GM13977 (cell line): Measurements from ENCODE around the gene NAV3.

Experiments used
- DNase-seq: peaks from one replicate; pipeline ENCODE4 v3.0.0; 2012; ENCODE audit warnings: low spot score
- in situ Hi-C: fragments of 300-500 bp; cut with MboI; formaldehyde crosslinking; loops from one replicate; pipeline ENCODE4 v1.12.0; 2022; ENCODE audit warnings: low sequenced_read_pairs, low pct_unique_long_range_greater_than_20kb, mixed read lengths, inconsistent platforms; ENCODE audit not compliant: unreplicated experiment
- TF ChIP-seq, protein P1 (sequence below): IDR thresholded peaks from 2 replicates; pipeline ENCODE4 v1.5.1; 2012; ENCODE audit warnings: mild to moderate bottlenecking, control low read depth; ENCODE audit not compliant: insufficient read depth; ENCODE audit errors: extremely low read depth, missing control alignments

NAV3 gene

DNA sequence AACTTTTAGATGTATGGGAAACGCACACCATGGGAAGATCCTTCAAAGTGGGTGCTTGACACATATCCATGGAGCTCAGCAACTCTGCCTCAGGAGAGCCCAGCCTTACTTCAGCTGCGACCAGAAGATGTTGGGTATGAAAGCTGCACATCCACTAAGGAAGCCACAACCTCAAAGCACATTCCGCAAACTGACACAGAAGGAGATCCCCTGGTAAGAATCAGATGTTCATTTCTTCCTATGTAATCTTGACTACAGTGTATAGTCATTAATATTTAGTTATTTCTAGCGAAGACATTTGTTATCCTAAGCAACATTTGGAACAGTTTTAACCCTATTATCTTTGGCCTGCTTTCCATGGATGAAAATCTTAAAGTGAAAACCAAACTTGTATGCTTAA is 374.2 kb downstream of the NAV3 start:
- in situ Hi-C loops, result no loop called here
- DNase-seq, result no peak
- TF ChIP-seq, protein P1, sequence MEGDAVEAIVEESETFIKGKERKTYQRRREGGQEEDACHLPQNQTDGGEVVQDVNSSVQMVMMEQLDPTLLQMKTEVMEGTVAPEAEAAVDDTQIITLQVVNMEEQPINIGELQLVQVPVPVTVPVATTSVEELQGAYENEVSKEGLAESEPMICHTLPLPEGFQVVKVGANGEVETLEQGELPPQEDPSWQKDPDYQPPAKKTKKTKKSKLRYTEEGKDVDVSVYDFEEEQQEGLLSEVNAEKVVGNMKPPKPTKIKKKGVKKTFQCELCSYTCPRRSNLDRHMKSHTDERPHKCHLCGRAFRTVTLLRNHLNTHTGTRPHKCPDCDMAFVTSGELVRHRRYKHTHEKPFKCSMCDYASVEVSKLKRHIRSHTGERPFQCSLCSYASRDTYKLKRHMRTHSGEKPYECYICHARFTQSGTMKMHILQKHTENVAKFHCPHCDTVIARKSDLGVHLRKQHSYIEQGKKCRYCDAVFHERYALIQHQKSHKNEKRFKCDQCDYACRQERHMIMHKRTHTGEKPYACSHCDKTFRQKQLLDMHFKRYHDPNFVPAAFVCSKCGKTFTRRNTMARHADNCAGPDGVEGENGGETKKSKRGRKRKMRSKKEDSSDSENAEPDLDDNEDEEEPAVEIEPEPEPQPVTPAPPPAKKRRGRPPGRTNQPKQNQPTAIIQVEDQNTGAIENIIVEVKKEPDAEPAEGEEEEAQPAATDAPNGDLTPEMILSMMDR, result no peak

DNA sequence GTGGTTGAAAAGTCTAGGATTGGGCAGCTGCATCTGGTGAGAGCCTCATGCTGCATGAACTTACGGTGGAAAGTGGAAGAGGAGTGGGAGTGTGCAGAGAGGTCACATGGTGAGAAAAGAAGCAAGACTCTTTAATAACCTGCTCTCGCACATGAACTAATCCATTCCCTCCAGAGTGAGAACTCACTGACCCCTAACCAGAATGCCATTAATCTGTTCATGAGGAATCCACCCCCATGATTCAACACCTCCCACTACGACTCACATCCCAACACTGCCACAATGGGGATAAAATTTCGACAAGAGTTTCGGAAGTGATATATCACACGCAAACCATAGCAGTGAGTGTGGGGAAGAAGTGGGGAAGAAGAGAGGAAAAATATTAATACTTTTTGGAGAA is 377.4 kb downstream of the NAV3 start:
- TF ChIP-seq, protein P1, result no peak
- in situ Hi-C loops, result no loop called here
- no peak for DNase-seq

DNA sequence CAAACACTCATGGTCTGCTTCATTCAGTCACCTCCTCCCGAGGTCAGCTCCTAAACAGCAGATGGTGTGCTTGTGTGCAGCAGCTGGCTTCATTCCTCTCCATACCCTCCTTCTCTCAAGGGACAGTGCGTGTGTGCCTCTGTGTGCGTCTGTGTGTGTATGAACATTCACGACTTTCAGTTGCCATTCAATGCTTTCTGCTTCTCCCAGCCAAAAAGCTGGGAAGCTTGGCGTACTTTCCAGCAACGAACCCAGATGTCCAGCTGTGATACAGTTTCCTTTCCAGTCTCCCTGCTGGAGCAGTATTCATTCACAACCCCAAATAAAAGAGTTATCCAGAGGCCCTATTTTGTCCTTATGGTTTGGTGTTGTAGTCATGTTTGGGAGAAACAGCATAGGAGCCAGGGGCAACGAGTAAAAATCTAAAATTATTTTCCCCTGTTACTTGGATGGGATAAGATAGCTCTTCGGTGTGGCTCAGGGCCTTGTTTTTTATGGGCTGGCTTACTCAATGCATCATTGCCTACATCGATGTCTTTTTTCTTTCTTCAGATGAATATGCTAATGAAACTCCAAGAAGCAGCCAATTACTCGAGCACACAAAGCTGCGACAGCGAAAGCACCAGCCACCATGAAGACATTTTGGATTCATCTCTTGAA is 379.3 kb downstream of the NAV3 start:
- DNase-seq, result no peak
- TF ChIP-seq, protein P1, result no peak
- in situ Hi-C loops, result no loop called here

DNA sequence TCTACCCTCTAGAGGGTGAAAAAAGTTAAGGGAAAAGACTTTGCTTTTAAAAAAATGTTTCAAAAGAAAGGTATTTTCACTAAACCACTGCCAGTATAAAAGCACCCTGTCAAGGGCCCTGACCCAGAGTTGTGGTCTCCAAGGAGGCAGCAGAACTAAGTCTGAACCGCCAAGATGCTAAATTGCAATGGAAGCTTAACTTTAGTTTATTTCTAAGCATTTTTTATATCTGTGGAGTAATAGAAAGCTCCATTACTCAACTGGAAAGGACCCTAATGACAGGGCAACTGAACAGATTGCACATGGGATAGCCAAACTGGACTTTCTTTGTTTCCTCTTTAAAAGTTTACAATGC is 379.8 kb downstream of the NAV3 start:
- DNase-seq, result no peak
- in situ Hi-C loops, result no loop called here
- TF ChIP-seq, protein P1, result no peak

DNA sequence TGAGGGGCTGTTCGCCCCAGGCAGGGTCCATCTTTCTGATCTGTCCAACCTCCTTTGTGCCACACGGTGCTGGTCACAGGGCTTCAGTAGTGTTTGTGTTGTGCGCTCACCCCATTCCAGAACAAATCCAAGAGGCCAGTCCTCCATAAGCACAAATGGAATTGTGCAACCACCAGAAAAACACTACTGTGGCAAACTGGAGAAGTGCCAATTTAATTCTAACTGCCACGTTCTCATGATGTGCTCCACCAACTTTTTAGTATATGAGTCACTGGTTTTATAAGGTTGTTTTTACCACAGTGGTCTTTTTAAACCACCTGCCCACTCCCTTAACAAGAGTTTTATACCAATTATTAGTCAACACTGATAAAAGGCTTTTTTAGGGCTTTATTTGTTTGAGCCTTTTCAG is 380.2 kb downstream of the NAV3 start:
- TF ChIP-seq, protein P1, result no peak
- DNase-seq, result no peak
- in situ Hi-C loops, result no loop called here

DNA sequence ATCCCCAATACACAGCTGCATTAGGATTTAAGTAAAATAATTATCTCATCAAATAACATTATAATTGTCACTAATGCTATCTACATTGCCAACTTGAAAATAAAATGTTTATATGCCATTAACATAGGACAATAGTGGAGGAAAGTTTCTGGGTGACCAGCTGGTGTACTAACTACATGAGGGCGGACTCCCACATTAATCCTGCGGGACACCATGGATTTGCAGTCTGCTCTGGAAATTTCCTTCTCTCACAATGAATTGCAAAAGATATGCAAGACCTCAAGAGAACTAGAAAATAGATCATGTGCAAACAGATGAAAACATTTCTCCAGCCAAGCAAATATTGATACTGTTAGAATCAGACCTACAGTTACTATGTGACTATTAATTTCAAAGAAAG is 390.1 kb downstream of the NAV3 start:
- TF ChIP-seq, protein P1, result no peak
- no peak for DNase-seq
- in situ Hi-C loops, result no loop called here
